GM18519 (cell line): Measurements from ENCODE around the gene CCDC170.
"Not testable (repeated sequence)": the region's sequence is repeated elsewhere in the genome, so short reads cannot be mapped to it uniquely, and the experiment has no call there.

ENCODE experiments used
- ATAC-seq: cut with Tn5 transposase; IDR thresholded peaks from one replicate; pipeline ENCODE4 v1.9.1; 2021; ENCODE audit warnings: mild to moderate bottlenecking, moderate library complexity; ENCODE audit not compliant: unreplicated experiment, low FRiP score

The CCDC170 gene

DNA sequence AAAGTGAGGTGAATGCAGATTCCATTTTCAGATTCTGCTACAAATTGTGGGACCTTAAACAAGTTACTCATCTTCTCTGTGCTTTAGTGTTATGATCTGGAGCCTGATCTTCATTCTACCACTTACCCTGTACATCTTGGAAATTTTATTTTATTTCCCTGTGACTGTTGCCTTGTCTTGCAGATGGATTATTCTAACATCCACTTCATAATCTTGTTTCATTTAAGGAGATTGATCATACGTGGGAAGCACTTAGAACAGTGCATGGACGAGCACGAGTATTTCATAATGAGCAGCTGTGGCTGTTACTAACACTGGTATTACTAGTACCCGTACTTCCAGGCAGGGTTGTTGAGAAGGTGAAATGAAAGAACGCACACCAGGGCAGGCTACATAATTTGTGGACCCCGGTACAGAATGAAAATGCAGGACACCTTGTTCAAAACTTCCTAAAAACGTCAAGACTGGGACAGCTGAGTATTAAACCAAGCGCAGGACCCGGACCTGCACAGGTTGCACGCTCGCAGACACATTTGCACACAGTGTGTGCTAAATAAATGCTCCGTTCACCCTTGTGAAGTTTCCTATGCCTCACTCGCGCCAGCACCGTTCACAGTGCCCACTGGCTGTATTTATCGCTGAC lies 535 bp upstream of the CCDC170 start:
- ATAC-seq: no peak

DNA sequence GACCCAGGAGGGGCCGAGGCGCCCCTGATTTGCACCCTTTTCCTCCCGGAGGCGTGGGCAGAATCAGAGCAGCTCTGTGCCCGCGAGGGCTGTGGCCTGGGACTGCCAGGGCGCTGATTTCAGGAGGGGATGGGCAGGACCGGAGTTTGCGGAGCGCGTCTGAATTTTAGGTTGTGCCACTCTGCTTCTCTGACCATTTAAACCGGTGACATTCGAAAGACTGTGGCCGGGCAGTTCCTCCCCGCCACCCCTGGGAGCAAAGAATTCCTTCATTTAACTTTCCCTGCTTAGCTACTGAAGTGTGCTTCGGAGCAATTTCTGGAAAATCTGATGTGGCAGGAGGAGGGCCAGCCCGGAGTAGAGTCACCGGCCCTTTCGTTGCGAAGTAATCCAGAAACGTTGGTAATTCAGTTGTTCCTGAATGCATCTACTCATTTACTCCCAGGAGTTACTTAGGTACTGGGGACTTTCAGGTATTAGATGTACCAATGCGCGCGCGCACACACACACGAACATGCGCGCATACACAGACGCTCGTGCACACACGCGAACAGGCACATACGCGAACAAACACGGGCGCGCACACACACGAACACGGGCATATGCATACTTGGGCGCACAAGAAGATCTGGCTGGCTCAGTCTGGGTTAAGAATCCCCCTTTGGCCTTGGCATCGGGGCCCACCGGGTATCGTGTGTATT lies 568 bp downstream of the CCDC170 start:
- no peak for ATAC-seq

DNA sequence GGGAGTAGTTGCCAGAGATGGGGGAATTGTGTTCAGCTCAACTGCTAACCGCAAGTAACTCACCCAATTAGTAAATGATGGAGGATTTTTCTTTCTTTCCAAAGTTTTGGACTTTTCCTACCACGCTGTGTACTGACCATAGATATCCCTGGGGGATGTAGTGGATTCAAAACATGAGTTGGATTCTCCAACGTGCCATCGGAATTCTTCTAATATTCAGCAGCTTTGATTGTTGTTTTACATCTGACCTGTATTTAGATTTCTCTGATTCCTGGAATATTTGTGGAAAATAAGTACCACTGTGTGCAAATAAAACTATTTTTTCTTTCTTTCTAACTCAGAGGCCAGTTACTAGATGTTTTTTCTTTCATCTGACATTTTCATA lies 1.1 kb downstream of the CCDC170 start:
- ATAC-seq: no peak

DNA sequence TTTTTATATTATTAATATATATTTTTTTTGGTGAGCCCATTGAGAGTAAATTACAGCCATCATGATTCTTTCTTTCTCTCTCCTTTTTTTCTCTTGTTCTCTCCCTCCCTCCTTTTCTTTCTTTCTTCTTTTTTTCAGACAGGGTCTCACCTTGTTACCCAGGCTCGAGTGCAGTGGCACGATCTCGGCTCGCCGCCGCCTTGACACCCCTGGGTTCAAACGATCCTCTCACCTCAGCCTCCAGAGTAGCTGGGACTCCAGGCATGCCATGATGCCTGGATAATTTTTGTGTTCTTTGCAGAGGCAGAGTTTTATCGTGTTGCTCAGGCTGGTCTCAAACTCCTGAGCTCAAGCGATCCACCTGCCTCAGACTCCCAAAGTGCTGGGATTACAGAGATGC lies 1.6 kb downstream of the CCDC170 start:
- no peak for ATAC-seq

DNA sequence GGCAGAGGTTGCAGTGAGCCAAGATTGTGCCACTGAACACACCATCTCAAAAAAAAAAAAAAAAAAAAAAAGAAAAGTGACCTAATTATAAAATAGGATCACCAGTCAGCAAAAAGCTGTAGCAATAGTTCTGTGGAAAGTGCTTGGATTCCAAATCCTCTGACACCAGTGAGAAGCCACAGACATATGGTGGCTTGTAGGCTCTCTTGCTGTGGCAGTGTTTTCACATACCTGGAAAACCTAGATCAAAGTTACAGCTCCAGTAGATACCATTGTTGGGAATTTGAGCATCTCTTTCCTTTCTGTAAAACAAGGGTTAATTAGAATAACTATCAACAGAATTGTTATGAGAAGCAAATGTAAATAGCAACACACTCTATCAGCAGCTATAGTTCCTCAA lies 4.1 kb downstream of the CCDC170 start:
- no peak for ATAC-seq

DNA sequence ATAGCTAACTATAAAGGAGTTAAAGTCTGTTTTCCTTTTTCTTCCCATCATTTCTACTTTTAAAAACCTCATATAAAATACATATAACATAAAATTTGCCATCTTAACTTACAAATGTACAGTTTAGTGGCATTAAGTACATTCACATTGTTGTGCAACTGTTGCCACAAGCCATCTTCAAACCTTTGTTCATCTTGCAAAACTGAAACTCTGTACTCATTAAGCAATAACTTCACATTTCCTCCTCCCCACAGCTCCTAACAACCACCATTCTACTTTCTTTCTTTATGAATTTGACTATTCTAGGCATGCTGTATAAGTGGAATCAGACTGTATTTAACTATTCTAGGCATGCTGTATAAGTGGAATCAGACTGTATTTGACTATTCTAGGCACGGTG lies 4.5 kb downstream of the CCDC170 start:
- peak; percentile 68 for ATAC-seq

DNA sequence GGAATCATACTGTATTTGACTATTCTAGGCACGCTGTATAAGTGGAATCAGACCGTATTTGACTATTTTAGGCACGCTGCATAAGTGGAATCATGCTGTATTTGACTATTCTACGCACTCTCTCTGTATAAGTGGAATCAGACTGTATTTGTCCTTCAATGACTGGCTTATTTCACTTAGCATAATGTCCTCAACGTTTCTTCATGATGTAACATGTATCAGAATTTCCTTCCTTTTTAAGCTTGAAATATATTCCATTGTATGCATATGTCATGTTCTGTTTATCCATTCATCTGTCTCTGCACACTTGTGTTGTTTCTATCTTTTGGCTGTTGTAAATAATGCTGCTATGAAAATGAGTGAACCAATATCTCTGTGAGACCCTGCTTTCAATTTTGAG lies 5.7 kb downstream of the CCDC170 start:
- no peak for ATAC-seq

DNA sequence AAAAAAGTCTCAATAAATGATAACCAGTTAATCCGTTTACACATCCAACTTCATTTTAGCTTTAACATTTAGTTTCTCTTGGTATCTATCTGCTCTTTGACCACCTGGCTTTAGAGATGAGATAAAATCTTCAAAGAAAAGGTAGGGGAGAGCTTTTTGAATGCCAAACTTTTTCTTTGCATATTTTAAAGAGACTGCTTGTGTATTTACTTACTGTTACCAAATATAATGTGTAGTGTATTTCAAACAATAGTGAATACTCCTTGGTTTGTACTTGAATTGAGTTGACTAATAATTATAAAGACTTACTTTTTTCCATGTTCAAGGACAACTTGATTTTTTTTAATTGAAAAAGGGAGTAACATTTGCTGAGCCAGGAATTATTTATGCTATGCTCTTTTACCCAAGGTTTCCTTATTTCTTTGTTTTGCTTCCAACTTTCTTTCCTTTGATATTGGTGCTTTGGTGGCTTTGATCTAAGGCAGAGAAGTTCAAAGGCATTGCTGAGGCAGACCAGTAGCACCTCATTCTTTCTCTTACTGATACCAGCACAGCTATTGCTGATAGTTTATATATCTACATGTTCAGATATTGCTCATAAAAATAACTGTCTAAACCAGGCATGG lies 7.8 kb downstream of the CCDC170 start:
- no peak for ATAC-seq

DNA sequence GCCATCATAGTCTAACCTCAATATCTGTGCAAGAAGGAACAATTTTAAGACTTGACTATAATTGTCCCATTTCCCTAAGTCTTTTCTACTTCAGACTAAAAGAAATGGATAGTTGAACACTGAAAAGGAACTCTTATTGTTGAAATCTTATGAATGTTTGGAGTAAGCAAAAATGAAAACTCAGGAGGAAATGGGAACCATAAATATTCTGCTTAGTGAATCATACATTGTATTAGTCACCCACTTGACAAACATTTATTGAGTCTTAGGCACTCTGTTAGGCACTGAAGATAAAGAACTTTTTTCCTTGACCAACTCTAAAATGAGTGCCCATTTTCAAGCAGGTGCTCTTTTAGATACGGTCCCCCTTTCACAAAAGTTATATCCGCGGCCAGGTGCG lies 8.7 kb downstream of the CCDC170 start:
- no peak for ATAC-seq

DNA sequence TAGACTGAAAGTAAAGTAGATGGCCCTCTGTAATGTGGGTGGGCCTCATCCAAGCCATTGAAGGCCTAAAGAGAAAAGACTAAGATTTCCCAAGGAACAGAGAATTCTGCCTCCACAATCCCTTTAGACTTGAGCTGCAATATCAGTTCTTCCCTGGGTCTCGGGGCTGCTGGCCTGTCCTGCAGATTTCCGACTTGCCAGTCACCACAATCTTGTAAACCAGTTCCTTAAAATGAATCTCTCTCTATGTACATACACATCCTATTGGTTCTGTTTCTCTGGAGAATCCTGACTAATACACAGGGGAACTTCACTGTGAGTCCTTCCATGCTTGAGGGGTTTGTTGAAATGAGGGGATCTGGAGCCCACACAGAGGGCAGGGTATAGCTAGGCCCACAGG lies 12.9 kb downstream of the CCDC170 start:
- no peak for ATAC-seq

DNA sequence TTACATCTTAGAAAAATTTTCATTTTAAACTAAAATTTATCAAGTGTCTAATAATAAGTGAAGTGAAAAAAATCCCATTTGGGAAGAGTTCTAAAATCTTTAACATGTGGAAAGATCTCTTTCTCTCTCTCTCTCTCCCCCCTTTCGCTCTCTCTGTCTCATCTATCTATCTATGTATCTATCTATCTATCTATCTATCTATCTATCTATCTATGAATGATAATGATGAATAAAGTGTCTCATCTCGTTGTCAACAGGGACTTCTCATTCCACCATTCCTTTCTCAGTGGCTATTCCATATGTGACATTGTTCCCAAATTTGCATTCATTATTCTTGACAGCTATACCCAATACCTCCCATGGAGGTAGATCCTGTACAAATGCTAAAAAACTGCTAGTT lies 15.2 kb downstream of the CCDC170 start:
- ATAC-seq: no peak

DNA sequence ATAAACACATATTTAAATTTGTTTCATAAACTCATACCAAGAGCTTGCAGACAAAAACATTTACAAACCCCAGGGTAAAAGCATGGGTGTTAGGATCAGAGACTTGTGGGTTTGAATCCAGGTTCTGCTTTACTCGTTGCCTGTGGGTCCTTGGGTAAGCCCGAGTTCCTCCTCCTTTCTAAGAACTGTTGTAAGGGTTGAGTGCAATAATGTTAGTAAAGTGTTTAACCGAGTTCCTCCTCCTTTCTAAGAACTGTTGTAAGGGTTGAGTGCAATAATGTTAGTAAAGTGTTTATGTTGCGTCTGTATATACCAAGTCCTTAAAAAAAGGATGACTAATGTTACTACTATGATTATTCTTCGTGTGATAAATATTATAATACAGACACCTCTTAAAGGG lies 18.7 kb downstream of the CCDC170 start:
- ATAC-seq: no peak

DNA sequence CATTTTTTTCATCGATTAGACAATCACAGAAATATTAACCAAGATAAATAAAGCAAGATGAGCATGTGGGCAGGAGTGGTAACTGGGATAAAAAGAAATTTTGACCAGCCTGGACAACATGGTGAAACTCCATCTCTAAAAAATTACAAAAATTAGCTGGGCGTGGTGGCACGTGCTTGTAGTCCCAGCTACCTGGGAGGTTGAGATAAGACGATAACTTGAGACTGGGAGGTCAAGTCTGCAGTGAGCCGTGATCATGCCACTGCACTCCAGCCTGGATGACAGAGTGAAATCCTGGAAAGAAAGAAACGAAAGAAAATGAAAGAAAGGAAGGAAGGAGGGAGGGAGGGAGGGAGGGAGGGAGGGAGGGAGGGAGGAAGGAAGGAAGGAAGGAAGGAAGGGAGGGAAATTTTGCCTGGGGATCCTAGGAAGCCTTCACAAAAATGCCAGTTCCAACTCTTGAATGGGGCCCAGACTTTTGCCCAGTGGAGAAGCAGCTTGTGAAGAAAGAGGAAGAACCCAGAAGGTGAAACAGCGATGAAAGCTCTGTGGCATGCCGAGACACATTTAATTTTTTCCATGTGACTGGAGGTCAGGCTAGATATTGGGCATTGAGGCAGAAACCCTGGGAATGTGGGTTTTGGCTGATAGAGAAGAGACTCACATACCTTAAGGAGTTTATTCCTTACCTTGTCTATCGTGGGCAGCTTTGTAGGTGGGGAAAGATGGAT lies 20.3 kb downstream of the CCDC170 start:
- ATAC-seq: no peak

DNA sequence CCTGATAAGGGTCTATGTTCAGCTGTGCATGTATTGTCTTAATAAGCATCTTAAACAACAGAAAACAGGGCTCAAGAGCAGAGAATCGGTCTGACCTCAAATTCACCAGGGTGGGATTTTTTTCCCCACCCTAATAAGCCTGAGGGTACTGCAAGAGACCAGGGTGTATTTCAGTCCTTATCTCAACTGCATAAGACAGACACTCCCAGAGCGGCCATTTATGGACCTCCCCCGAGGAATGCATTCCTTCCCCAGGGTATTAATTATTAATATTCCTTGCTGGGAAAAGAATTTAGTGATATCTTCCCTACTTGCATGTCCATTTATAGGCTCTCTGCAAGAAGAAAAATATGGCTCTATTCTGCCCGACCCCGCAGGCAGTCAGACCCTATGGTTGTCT lies 25.2 kb downstream of the CCDC170 start:
- not testable (repeated sequence) for ATAC-seq

DNA sequence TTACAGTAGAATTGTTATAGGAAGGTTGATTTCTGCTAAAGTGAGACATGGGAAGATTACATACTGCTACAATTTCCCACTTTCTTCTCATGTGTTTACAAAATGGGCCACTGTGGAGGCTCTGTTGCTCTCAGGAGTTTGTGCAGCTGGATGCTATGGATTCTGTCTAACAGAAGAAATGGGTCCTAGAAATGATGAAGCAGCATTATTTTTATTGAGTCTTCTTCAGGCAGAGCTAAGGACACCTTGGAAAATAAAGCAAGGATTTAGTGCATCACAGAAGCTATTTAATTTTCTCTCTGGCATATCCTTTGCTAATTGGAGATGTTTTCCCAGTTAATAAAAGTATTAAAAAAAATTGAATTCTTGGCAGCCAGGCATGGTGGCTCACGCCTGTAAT lies 29.2 kb downstream of the CCDC170 start:
- no peak for ATAC-seq

DNA sequence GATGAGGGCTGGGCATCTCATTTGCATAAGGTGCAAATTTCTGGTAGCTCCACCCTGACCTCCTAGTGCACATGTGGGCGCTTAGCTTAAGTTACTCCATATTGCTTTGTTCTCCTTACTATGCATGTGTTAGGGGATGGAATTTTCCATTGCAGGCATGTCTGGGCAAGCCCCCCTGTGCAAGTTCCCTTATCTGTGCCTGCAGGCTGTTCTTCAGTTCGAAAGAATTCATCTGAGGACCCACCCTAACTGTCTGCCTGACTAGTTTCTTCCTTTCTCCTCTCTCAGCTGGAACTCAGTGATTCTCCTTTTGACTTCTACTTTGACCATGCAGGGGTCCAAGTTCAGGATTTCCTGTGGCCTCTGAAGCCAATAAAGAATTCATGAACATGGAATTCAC lies 30.2 kb downstream of the CCDC170 start:
- ATAC-seq: no peak

DNA sequence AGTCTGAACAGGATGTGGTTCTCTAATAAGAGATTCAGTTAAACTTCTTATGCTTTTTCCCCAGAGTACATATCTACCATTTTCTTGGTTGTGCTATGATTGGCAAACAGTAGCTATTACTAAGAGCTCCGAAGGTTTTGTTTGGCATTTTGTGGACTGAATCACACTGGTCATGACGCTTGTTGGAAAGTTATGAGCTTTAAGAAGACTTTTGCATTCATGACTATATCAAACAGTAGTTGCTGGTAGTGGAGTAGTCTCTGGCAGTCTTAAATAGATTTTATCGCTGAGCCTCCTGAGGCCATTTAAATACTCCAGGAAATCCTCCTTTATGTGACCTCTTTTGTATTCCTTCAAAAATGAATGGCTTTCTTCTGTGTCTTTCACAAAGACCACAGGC lies 40.8 kb downstream of the CCDC170 start:
- no peak for ATAC-seq

DNA sequence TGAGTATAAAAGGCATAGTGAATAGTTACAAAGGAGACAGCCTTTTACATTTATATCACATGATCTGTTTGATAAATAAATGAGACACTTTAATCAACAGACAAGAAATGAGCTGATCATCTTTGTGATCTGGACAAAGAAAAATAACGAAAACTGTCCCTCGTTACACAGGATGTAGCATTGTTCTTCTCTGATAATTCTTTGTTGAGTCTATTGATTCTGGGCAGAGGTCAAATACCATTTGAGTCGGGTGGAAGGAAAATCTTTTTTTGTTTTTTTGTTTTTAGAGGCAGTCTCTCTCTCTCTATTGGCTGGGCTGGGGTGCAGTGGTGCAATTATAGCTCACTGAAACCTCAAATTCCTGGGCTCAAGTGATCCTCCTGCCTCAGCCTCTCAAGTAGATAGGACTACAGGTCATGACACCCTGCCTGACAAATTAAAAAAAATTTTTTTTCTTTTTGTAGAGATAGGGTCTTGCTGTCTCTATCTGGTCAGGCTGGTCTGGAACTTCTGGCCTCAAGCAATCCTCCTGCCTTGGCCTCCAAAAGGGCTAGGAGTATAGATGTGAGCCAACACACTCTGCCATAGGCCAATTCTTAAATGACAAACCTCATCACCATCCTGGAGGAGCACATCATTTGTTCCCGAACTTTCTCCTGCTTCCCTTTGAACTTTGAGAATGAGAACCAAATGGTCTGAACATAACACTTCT lies 41.8 kb downstream of the CCDC170 start:
- ATAC-seq: no peak

DNA sequence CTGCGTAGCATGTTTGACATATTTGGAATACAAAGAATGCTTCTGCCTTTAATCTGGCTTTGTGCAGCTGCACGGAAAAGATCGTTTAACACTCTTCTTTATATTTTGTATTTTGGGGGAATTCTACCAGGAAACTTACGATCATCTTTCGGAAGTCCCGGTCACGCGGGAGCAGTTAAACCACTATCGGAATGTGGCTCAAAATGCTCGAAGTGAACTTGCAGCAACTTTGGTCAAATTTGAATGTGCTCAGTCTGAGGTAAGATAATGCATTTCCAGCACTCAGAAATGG lies 42.3 kb downstream of the CCDC170 start:
- ATAC-seq: no peak

DNA sequence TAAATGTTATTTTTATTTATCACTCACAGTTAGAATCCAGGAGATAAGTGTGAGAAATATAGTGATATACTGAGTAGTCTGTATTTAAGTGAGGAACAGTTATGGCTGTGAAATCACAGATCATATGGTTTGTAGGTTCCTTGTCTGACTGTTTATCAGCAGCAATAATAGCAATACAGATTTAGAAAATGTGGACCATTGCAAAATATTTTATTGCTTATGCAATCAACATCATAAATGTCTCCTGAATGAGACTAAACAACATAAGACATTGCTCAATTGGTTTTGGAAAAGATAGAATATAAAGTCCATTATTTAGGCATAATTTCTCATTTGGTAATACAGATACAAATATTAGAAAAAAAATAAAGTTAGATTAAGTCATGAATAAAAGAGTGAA lies 43.7 kb downstream of the CCDC170 start:
- ATAC-seq: no peak
